Thoracic aorta (tissue), 2 donors: ENCODE measurements around the gene ZFHX2. TPM values are rescaled to one million over a fixed set of nuclear protein-coding genes. Genes with fewer than 3 reads are reported as not detected.

Experiments
- ATAC-seq: fragments of 150-250 bp; one replicate; pipeline ENCODE4 v1.8.0; 2017; ENCODE audit warnings: low read depth; ENCODE audit not compliant: insufficient number of reproducible peaks, low FRiP score
- DNase-seq: peaks from one replicate; pipeline ENCODE4 v3.0.0-alpha.2; 2020; ENCODE audit warnings: low spot score
- H3K27ac ChIP-seq, 2 donors: fragments of 200-600 bp; sonication (generic); 1 replicate in 1 of 2; 2 replicates in 1 of 2; pipeline ENCODE4 v1.5.1; 2016; ENCODE audit warnings: mild to moderate bottlenecking in 2 of 2, moderate library complexity in 2 of 2
- H3K27me3 ChIP-seq: fragments of 200-600 bp; sonication (generic); replicated peaks from 2 replicates; pipeline ENCODE4 v1.6.0; 2016; ENCODE audit warnings: mild to moderate bottlenecking; ENCODE audit not compliant: insufficient read depth
- H3K36me3 ChIP-seq: fragments of 200-600 bp; sonication (generic); one replicate; pipeline ENCODE4 v1.5.1; 2016
- H3K4me1 ChIP-seq, 2 donors: fragments of 200-600 bp; sonication (generic); 1 replicate in 1 of 2; 2 replicates in 1 of 2; pipeline versions ENCODE4 v1.5.1 to v1.6.0; 2016; ENCODE audit warnings: low read depth in 2 of 2, mild to moderate bottlenecking in 1 of 2; ENCODE audit not compliant: control insufficient read depth in 1 of 2
- H3K4me3 ChIP-seq: fragments of 200-600 bp; sonication (generic); 2 replicates; pipeline ENCODE4 v1.5.1; 2016; ENCODE audit warnings: mild to moderate bottlenecking
- H3K9me3 ChIP-seq: fragments of 200-600 bp; sonication (generic); 2 replicates; pipeline ENCODE4 v1.5.1; 2016
- CTCF ChIP-seq: fragments of 200-600 bp; sonication (generic); IDR thresholded peaks from one replicate; pipeline ENCODE4 v1.5.1; 2019; ENCODE audit warnings: antibody characterized with exemption
- total RNA-seq, 2 donors: library from RNA; depleted of rRNA; stranded (reverse); fragments of >200 nt; gene quantifications; one replicate each; pipeline versions ENCODE4 v1.1.0 to v1.2.3, GENCODE V29; 2016

ZFHX2 gene
- total RNA-seq, 2 donors from 2014 or later: 0.49 to 1.5 TPM

GRCh38 chr14:23546450-23547035 lies 5.0 kb downstream of the ZFHX2 start:
- no peaks in the 10 kb centered on the region for H3K9me3 ChIP-seq
- H3K4me3 ChIP-seq: no peak overlapping the region
- TF ChIP-seq CTCF: no peak
- H3K27me3 ChIP-seq: no peaks in the 10 kb centered on the region
- DNase-seq (no peak), ATAC-seq (no peak)
- H3K27ac ChIP-seq: no peak overlapping the region
- H3K36me3 ChIP-seq: no peaks in the 10 kb centered on the region
- H3K4me1 ChIP-seq: peaks cover 0 to 8% of the 10 kb centered on the region in 2 donors

GRCh38 chr14:23545740-23546365 lies 5.7 kb downstream of the ZFHX2 start:
- H3K4me1 ChIP-seq: peaks cover 0 to 8% of the 10 kb centered on the region in 2 donors
- DNase-seq: no peak
- no peaks in the 10 kb centered on the region for H3K9me3 ChIP-seq
- H3K4me3 ChIP-seq: no peak overlapping the region
- H3K27me3 ChIP-seq: no peaks in the 10 kb centered on the region
- no peak for ATAC-seq
- no peaks in the 10 kb centered on the region for H3K36me3 ChIP-seq
- no peak for TF ChIP-seq CTCF
- H3K27ac ChIP-seq: no peak overlapping the region

- Histone ChIP-seq H3K27me3 (no peaks in the 10 kb centered on the region), H3K4me3 (no peak overlapping the region), H3K36me3 (no peaks in the 10 kb centered on the region), H3K27ac (no peak overlapping the region), H3K4me1 (no peaks in the 10 kb centered on the region), H3K9me3 (no peaks in the 10 kb centered on the region)
- DNase-seq: no peak
- no peak for TF ChIP-seq CTCF
- ATAC-seq: no peak
These were observed 6.8 kb downstream of the ZFHX2 start for GRCh38 chr14:23544511-23545447.

- H3K27ac ChIP-seq: no peak overlapping the region
- H3K4me1 ChIP-seq: no peaks in the 10 kb centered on the region
- H3K4me3 ChIP-seq: no peak overlapping the region
- no peak for DNase-seq
- H3K9me3 ChIP-seq: no peaks in the 10 kb centered on the region
- no peaks in the 10 kb centered on the region for H3K36me3 ChIP-seq
- ATAC-seq: no peak
- TF ChIP-seq CTCF: no peak
- no peaks in the 10 kb centered on the region for H3K27me3 ChIP-seq
These were observed 8.2 kb downstream of the ZFHX2 start for GRCh38 chr14:23543403-23543802.

GRCh38 chr14:23542261-23542660 lies 9.3 kb downstream of the ZFHX2 start:
- Histone ChIP-seq H3K36me3 (no peaks in the 10 kb centered on the region), H3K9me3 (no peaks in the 10 kb centered on the region), H3K4me1 (no peaks in the 10 kb centered on the region), H3K27me3 (no peaks in the 10 kb centered on the region), H3K27ac (no peak overlapping the region), H3K4me3 (no peak overlapping the region)
- TF ChIP-seq CTCF: no peak
- no peak for ATAC-seq
- DNase-seq: no peak
